GM23248 (cell line): ENCODE data around the gene MAP3K1. TPM values are rescaled to one million over a fixed set of nuclear protein-coding genes. Genes with fewer than 3 reads are reported as not detected.

Source experiments
- DNase-seq: peaks from one replicate; pipeline ENCODE4 v3.0.0-alpha.2; 2015
- H2AFZ ChIP-seq: fragments of 200-600 bp; sonication (generic); 2 replicates; pipeline ENCODE4 v1.6.1; 2016; ENCODE audit warnings: antibody characterized with exemption
- H3F3A ChIP-seq: fragments of 200-600 bp; sonication (generic); 2 replicates; pipeline ENCODE4 v1.6.1; 2016; ENCODE audit warnings: mild to moderate bottlenecking, antibody characterized with exemption, mixed run types; ENCODE audit not compliant: insufficient read depth
- H3K27ac ChIP-seq: fragments of 200-600 bp; sonication (generic); 2 replicates; pipeline ENCODE4 v1.5.1; 2016; ENCODE audit warnings: mild to moderate bottlenecking
- H3K27me3 ChIP-seq: fragments of 200-600 bp; sonication (generic); replicated peaks from 2 replicates; pipeline ENCODE4 v1.6.1; 2016; ENCODE audit warnings: mild to moderate bottlenecking; ENCODE audit not compliant: insufficient read depth
- H3K36me3 ChIP-seq: fragments of 200-600 bp; sonication (generic); 2 replicates; pipeline ENCODE4 v1.6.1; 2016; ENCODE audit warnings: low read depth, mild to moderate bottlenecking
- H3K4me1 ChIP-seq: fragments of 200-600 bp; sonication (generic); 2 replicates; pipeline ENCODE4 v1.6.1; 2016; ENCODE audit warnings: mild to moderate bottlenecking; ENCODE audit not compliant: insufficient read depth
- H3K4me2 ChIP-seq: fragments of 200-600 bp; sonication (generic); one replicate; pipeline ENCODE4 v1.6.1; 2016; ENCODE audit warnings: mild to moderate bottlenecking; ENCODE audit not compliant: unreplicated experiment
- H3K4me3 ChIP-seq: fragments of 200-600 bp; sonication (generic); 2 replicates; pipeline ENCODE4 v1.5.1; 2016; ENCODE audit warnings: mild to moderate bottlenecking
- H3K79me2 ChIP-seq: fragments of 200-600 bp; sonication (generic); 2 replicates; pipeline ENCODE4 v1.6.1; 2016; ENCODE audit warnings: mild to moderate bottlenecking; ENCODE audit not compliant: insufficient read depth
- H3K9ac ChIP-seq: fragments of 200-600 bp; sonication (generic); 2 replicates; pipeline ENCODE4 v1.6.1; 2016; ENCODE audit warnings: mild to moderate bottlenecking
- H3K9me2 ChIP-seq: fragments of 200-600 bp; sonication (generic); 2 replicates; pipeline ENCODE4 v1.6.1; 2016; ENCODE audit warnings: mixed run types, mild to moderate bottlenecking, moderate library complexity; ENCODE audit not compliant: insufficient read depth
- H3K9me3 ChIP-seq: fragments of 200-600 bp; sonication (generic); one replicate; pipeline ENCODE4 v1.6.1; 2017; ENCODE audit warnings: low read depth
- H4K20me1 ChIP-seq: fragments of 200-600 bp; sonication (generic); 2 replicates; pipeline ENCODE4 v1.6.0; 2016; ENCODE audit not compliant: insufficient read depth
- EZH2 ChIP-seq: fragments of 200-600 bp; sonication (generic); IDR thresholded peaks from 2 replicates; pipeline ENCODE4 v1.6.1; 2018; ENCODE audit warnings: antibody characterized with exemption, mild to moderate bottlenecking; ENCODE audit not compliant: insufficient read depth, poor library complexity, severe bottlenecking
- EZH2phosphoT487 ChIP-seq: fragments of 200-600 bp; sonication (generic); IDR thresholded peaks from 2 replicates; pipeline ENCODE4 v1.6.1; 2018; ENCODE audit warnings: antibody characterized with exemption, moderate library complexity, mild to moderate bottlenecking, low read depth; ENCODE audit not compliant: insufficient read depth
- WGBS, 2 experiments: methylation state at CpG; one replicate each; pipeline ENCODE4 v1.1.6; 2015 to 2017; ENCODE audit warnings: low lambda C conversion rate in 2 of 2, low coverage in 1 of 2; ENCODE audit errors: missing lambda C conversion rate in 2 of 2; 5-methylcytosine and 5-hydroxymethylcytosine counted together
- in situ Hi-C: fragments of 300-500 bp; cut with MboI; formaldehyde crosslinking; loops from 2 replicates; pipeline ENCODE4 v1.15.0; 2020
- polyA plus RNA-seq: library from polyadenylated mRNA; unstranded; fragments of >200 nt; fragmentation: Nextera tagmentation; extraction: Ambion mirVana; gene quantifications from 2 replicates; pipeline ENCODE4 v1.2.1, GENCODE V29; 2016
- total RNA-seq: library from RNA; depleted of rRNA; stranded (reverse); fragments of >200 nt; shearing (Covaris generic); gene quantifications from 2 replicates; pipeline ENCODE4 v1.2.3, GENCODE V29; 2014

The MAP3K1 gene
- total and polyA plus RNA-seq, 2 experiments from 2014 or later = 1.8 to 4.6 TPM

- no peaks in the 10 kb centered on the region for H3F3A ChIP-seq
- H3K9me3 ChIP-seq = no peaks in the 10 kb centered on the region
- H3K4me2 ChIP-seq = no peak overlapping the region
- H3K4me1 ChIP-seq = no peaks in the 10 kb centered on the region
- no peaks in the 10 kb centered on the region for H3K36me3 ChIP-seq
- H3K9me2 ChIP-seq = no peaks in the 10 kb centered on the region
- H3K4me3 ChIP-seq = no peak overlapping the region
- no peak for DNase-seq
- H4K20me1 ChIP-seq = no peaks in the 10 kb centered on the region; the same call in 1 of the 2 replicates
- WGBS, 2 experiments = 82 to 91% methylated on average over 2 of the region's 2 CpGs
- no peak overlapping the region for H3K27ac ChIP-seq
- H2AFZ ChIP-seq = no peak overlapping the region
- H3K27me3 ChIP-seq = no peaks in the 10 kb centered on the region
- H3K79me2 ChIP-seq = peaks cover 73% of the 10 kb centered on the region
- in situ Hi-C loops = loop anchor here (25.0 kb wide), 1 partner anchor 858 kb away; the partner anchor contains the start of gene IL6ST
- no peak for TF ChIP-seq EZH2
- no peak for TF ChIP-seq EZH2phosphoT487
- H3K9ac ChIP-seq = no peak overlapping the region
These were observed 29.9 kb downstream of the MAP3K1 start for GRCh38 chr5:56845277-56845676.

GRCh38 chr5:56845904-56846480, 30.6 kb downstream of the MAP3K1 start:
- no peak overlapping the region for H3K4me2 ChIP-seq
- H4K20me1 ChIP-seq = no peaks in the 10 kb centered on the region; the same call in 1 of the 2 replicates
- H3K9me3 ChIP-seq = no peaks in the 10 kb centered on the region
- no peaks in the 10 kb centered on the region for H3K36me3 ChIP-seq
- no peak overlapping the region for H2AFZ ChIP-seq
- no peak for TF ChIP-seq EZH2phosphoT487
- TF ChIP-seq EZH2 = no peak
- H3K27ac ChIP-seq = no peak overlapping the region
- no peaks in the 10 kb centered on the region for H3F3A ChIP-seq
- no peak overlapping the region for H3K9ac ChIP-seq
- in situ Hi-C loops = loop anchor here (25.0 kb wide), 1 partner anchor 859 kb away; the partner anchor contains the start of gene IL6ST
- no peak overlapping the region for H3K4me3 ChIP-seq
- H3K27me3 ChIP-seq = no peaks in the 10 kb centered on the region
- WGBS, 2 experiments = 47 to 52% methylated on average over 3 of the region's 3 CpGs
- no peak for DNase-seq
- H3K9me2 ChIP-seq = no peaks in the 10 kb centered on the region
- peaks cover 74% of the 10 kb centered on the region for H3K79me2 ChIP-seq
- H3K4me1 ChIP-seq = no peaks in the 10 kb centered on the region

- no peak for DNase-seq
- Histone ChIP-seq H3K27ac (no peak overlapping the region), H3K4me2 (no peak overlapping the region), H4K20me1 (no peaks in the 10 kb centered on the region; the same call in 1 of the 2 replicates), H3K79me2 (peaks cover 64% of the 10 kb centered on the region), H3K9me2 (no peaks in the 10 kb centered on the region), H3K36me3 (no peaks in the 10 kb centered on the region), H3F3A (no peaks in the 10 kb centered on the region), H3K9me3 (no peaks in the 10 kb centered on the region), H3K27me3 (no peaks in the 10 kb centered on the region), H2AFZ (no peak overlapping the region), H3K4me3 (no peak overlapping the region), H3K4me1 (no peaks in the 10 kb centered on the region), H3K9ac (no peak overlapping the region)
- TF ChIP-seq EZH2phosphoT487 = no peak
- TF ChIP-seq EZH2 = no peak
- 66 to 67% methylated on average over 1 of the region's 1 CpG for WGBS, 2 experiments
- in situ Hi-C loops = loop anchor here (25.0 kb wide), 1 partner anchor 861 kb away; the partner anchor contains the start of gene IL6ST
These were observed 32.9 kb downstream of the MAP3K1 start for GRCh38 chr5:56848206-56848605.

DNA sequence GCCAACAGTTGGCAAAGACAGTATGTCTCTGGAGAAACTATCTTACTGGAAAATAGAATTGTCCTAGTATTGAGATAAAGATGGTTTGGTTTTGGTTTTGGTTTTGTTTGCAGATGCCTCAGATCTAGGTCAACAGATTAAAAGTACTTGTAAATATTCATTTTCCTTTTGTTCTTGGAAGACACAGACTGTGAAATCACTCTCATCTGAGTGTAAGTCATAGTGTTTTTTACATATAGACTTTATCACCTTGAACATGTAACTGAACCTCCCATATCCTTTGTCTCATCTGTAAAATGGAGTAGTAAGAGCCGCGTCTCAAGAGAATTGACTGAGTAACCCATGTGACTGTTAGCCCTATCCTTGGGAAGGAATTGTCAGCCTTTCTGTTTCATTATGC, 34.3 kb downstream of the MAP3K1 start:
- in situ Hi-C loops = loop anchor here (25.0 kb wide), 1 partner anchor 862 kb away; the partner anchor contains the start of gene IL6ST
- Histone ChIP-seq H3K27ac (no peak overlapping the region), H3K4me3 (no peak overlapping the region), H4K20me1 (no peaks in the 10 kb centered on the region), H3K9me2 (no peaks in the 10 kb centered on the region), H3K4me1 (no peaks in the 10 kb centered on the region), H2AFZ (no peak overlapping the region), H3F3A (no peaks in the 10 kb centered on the region), H3K9me3 (no peaks in the 10 kb centered on the region), H3K4me2 (no peak overlapping the region), H3K27me3 (no peaks in the 10 kb centered on the region), H3K79me2 (peaks cover 61% of the 10 kb centered on the region), H3K9ac (no peak overlapping the region), H3K36me3 (no peaks in the 10 kb centered on the region)
- TF ChIP-seq EZH2phosphoT487 (no peak), EZH2 (no peak)
- WGBS, 2 experiments = 90 to 98% methylated on average over 2 of the region's 2 CpGs
- DNase-seq = no peak

DNA sequence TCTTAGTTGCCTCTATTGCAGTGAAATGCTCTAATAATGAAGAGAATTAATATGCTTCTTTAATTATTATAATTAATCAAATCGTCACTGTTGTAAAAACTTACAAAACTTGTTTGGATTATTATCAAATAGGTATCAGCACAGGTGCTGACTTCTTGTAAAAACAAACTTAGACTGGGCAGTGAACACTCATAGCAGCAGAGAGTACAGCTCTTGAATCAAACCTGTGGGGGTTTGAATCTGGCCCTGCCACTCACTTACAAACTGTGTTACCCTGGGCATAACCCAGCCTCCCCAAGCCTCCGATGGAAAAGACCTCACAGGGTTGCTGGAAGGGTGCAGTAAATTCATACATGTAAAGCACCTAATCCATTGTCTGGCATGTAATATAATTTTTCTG, 35.1 kb downstream of the MAP3K1 start:
- in situ Hi-C loops = no loop called here
- H3K4me2 ChIP-seq = no peak overlapping the region
- TF ChIP-seq EZH2phosphoT487 = no peak
- no peaks in the 10 kb centered on the region for H4K20me1 ChIP-seq
- H2AFZ ChIP-seq = no peak overlapping the region
- no peak overlapping the region for H3K9ac ChIP-seq
- 96 to 97% methylated on average over 2 of the region's 2 CpGs for WGBS, 2 experiments
- H3K27ac ChIP-seq = no peak overlapping the region
- no peaks in the 10 kb centered on the region for H3K4me1 ChIP-seq
- no peaks in the 10 kb centered on the region for H3K27me3 ChIP-seq
- H3F3A ChIP-seq = no peaks in the 10 kb centered on the region
- H3K4me3 ChIP-seq = no peak overlapping the region
- no peaks in the 10 kb centered on the region for H3K9me3 ChIP-seq
- H3K79me2 ChIP-seq = peaks cover 59% of the 10 kb centered on the region
- no peaks in the 10 kb centered on the region for H3K36me3 ChIP-seq
- H3K9me2 ChIP-seq = no peaks in the 10 kb centered on the region
- no peak for DNase-seq
